ENCODE data around the gene BLVRA. TPM values are rescaled to one million over a fixed set of nuclear protein-coding genes. Genes with fewer than 3 reads are reported as not detected.
"Not testable (repeated sequence)": the region's sequence is repeated elsewhere in the genome, so short reads cannot be mapped to it uniquely, and the experiment has no call there.

BLVRA gene
- total RNA-seq, 5 donors from 2014 or later (not counting 1 experiment from before 2014, with no cell fraction given): 14.1 to 21.3 (median 17.3) TPM

DNA sequence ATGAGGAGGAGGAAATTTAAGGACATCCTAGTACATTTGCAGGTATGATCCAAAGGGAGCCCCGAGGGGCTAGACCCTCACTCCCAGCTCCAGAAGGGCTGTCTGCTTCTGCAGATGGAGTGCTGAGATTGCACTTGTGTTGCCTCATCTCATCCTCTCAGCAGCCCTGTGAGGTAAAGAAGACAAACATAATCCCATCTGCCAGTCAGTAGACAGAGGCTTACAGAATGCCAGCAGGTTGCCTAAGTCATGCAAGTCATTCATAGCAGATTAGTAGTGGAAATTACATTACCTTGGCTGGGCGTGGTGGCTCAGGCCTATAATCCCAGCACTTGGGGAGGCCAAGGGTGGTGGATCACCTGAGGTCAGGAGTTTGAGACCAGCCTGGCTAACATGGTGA lies 45.4 kb downstream of the BLVRA start:
- H3K36me3 ChIP-seq (ENCODE audit: control insufficient read depth in 2 of 2, extremely low read depth in 1 of 2, insufficient read depth in 1 of 2, low read length in 1 of 2): peaks cover 0 to 17% of the 10 kb centered on the region in 2 donors
- ATAC-seq (replicated peaks in 1 of 4): no peak
- H3K9me3 ChIP-seq: no peaks in the 10 kb centered on the region
- no peak overlapping the region for H3K4me3 ChIP-seq (ENCODE audit: control insufficient read depth in 1 of 2, extremely low read depth in 1 of 2, low read length in 1 of 2)
- H3K4me1 Mint-ChIP-seq: peaks cover 0 to 6% (median 0%) of the 10 kb centered on the region in 3 donors
- no peak overlapping the region for H3K4me3 Mint-ChIP-seq
- H3K9me3 Mint-ChIP-seq: no peaks in the 10 kb centered on the region
- peaks cover 46% of the 10 kb centered on the region for H3K36me3 Mint-ChIP-seq
- POLR2A ChIA-PET: no interaction called here
- H3K27ac Mint-ChIP-seq: no peak overlapping the region
- CTCF ChIA-PET: no interaction called here
- H3K27ac ChIP-seq (ENCODE audit: low read length): no peak overlapping the region
- 86% methylated on average over 1 of the region's 2 CpGs for WGBS (ENCODE audit: insufficient coverage)
- H3K27me3 Mint-ChIP-seq: no peaks in the 10 kb centered on the region
- peaks cover 0 to 12% of the 10 kb centered on the region in 2 experiments for H3K4me1 ChIP-seq (ENCODE audit: control insufficient read depth in 1 of 2, extremely low read depth in 1 of 2, insufficient read depth in 2 of 2, low read length in 2 of 2)
- no peaks in the 10 kb centered on the region for H3K27me3 ChIP-seq (replicated peaks in 1 of 2; ENCODE audit: control insufficient read depth in 2 of 2, extremely low read depth in 1 of 2, insufficient read depth in 2 of 2, low read length in 1 of 2)
- no peak for DNase-seq

DNA sequence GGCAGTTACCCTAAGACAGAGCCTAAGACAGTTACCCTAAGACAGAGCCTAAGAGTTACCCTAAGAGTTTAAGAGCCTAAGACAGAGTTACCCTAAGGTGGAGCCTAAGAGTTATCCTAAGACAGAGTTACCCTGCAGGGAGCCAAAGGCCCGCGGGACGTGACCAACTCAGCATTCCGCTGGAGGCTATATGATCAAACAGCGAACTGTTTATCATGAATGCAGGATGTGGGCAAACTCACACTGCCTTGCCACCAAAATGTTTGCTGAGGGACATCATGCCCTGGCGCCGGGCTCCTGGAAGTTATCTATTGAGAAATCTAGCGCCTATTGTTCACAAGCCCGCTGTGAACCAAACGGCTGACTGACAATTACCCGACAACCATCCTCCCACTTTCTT lies 49.9 kb downstream of the BLVRA start:
- peaks cover 37% of the 10 kb centered on the region for H3K36me3 Mint-ChIP-seq
- ATAC-seq (replicated peaks in 1 of 4) (peak in 1 of 4 experiments; percentile 22), DNase-seq (peak in 22 of 35 experiments; percentile 3 to 48 (median 10))
- peaks cover 0 to 3% (median 0%) of the 10 kb centered on the region in 3 donors for H3K9me3 Mint-ChIP-seq
- ChIA-PET POLR2A (no interaction called here), CTCF (no interaction called here)
- H3K4me1 ChIP-seq (ENCODE audit: control insufficient read depth in 1 of 2, extremely low read depth in 1 of 2, insufficient read depth in 2 of 2, low read length in 2 of 2): peaks cover 0 to 15% of the 10 kb centered on the region in 2 experiments
- H3K27me3 Mint-ChIP-seq: peaks cover 7 to 11% of the 10 kb centered on the region in 2 donors
- no peak overlapping the region for H3K4me3 Mint-ChIP-seq
- H3K4me1 Mint-ChIP-seq: peaks cover 0 to 6% (median 0%) of the 10 kb centered on the region in 3 donors
- peak overlapping the region; percentile 25 for H3K27ac ChIP-seq (ENCODE audit: low read length)
- H3K9me3 ChIP-seq: no peaks in the 10 kb centered on the region
- H3K27ac Mint-ChIP-seq: no peak overlapping the region
- 83% methylated on average over 7 of the region's 11 CpGs for WGBS (ENCODE audit: insufficient coverage)
- no peak overlapping the region for H3K4me3 ChIP-seq (ENCODE audit: control insufficient read depth in 1 of 2, extremely low read depth in 1 of 2, low read length in 1 of 2)
- H3K27me3 ChIP-seq (replicated peaks in 1 of 2; ENCODE audit: control insufficient read depth in 2 of 2, extremely low read depth in 1 of 2, insufficient read depth in 2 of 2, low read length in 1 of 2): no peaks in the 10 kb centered on the region
- peaks cover 0 to 10% of the 10 kb centered on the region in 2 donors for H3K36me3 ChIP-seq (ENCODE audit: control insufficient read depth in 2 of 2, extremely low read depth in 1 of 2, insufficient read depth in 1 of 2, low read length in 1 of 2)

DNA sequence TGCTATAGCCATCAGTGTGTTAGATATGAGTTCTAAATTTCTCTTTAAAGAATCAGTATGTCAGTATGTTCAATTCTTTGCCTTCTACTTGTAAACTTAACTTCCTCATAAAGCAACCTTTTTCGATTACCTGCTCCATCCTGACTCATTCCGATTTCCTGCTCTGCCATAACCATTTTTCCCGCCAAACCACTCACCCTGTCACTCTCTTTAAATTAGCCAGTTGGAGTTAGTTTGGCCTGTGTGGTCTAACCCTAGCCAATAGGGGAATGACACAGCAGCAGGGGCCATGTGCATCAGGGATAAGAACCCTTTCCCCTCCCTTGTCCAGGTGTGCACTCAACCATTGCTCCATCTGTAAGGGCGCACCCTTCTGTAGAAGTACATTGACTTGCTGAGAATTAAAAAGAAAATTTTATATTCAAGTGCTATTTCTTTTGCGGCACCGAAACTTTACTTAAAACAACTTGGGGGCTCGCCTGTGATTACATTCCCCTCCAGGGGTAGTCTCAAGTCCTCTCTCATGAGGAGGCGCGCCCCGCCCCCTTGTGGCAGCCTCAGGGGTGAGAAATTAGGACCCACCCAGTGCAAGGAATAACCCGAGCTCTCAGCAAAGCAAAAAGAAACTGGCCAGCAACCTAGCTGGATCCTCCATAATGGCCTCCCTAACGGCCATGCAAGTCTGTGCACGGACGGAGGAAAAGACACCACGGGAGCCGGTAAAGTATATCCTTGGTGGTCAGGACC lies 51.9 kb downstream of the BLVRA start:
- H3K36me3 ChIP-seq (ENCODE audit: control insufficient read depth in 2 of 2, extremely low read depth in 1 of 2, insufficient read depth in 1 of 2, low read length in 1 of 2); H3K9me3 Mint-ChIP-seq; H3K27me3 ChIP-seq (replicated peaks in 1 of 2; ENCODE audit: control insufficient read depth in 2 of 2, extremely low read depth in 1 of 2, insufficient read depth in 2 of 2, low read length in 1 of 2); H3K9me3 ChIP-seq; H3K27ac ChIP-seq (ENCODE audit: low read length); H3K4me3 Mint-ChIP-seq; CTCF ChIA-PET; H3K4me3 ChIP-seq (ENCODE audit: control insufficient read depth in 1 of 2, extremely low read depth in 1 of 2, low read length in 1 of 2); H3K4me1 Mint-ChIP-seq; ATAC-seq (replicated peaks in 1 of 4); H3K27ac Mint-ChIP-seq; POLR2A ChIA-PET: not testable (repeated sequence)
- H3K4me1 ChIP-seq (ENCODE audit: control insufficient read depth in 1 of 2, extremely low read depth in 1 of 2, insufficient read depth in 2 of 2, low read length in 2 of 2): peaks cover 0 to 15% of the 10 kb centered on the region in 2 experiments
- peaks cover 24% of the 10 kb centered on the region for H3K36me3 Mint-ChIP-seq
- WGBS (ENCODE audit: insufficient coverage): 87% methylated on average over 9 of the region's 16 CpGs
- DNase-seq: peak in 30 of 35 experiments; percentile 7 to 43 (median 24)
- H3K27me3 Mint-ChIP-seq: peaks cover 18 to 23% of the 10 kb centered on the region in 2 donors

DNA sequence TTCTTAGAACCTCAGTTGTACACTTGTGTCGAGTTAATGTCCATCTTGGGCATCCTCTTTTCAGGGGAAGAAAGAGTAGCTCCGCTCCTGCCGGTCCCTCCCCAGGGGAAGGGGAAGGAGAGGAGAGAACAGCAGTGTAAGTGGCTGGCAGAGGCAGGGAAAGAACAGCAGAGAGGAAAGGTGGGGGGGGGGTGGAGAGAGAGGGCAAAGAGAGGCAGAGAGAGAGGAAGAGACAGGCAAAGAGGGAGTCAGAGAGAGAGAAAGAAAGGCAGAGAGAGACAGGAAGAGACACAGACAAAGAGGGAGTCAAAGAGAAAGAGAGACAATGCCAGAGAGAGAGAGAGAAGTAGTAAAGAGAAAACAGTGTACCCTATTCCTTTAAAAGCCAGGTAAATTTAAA lies 56.9 kb downstream of the BLVRA start:
- DNase-seq: no peak
- Histone ChIP-seq H3K4me1 (ENCODE audit: control insufficient read depth in 1 of 2, extremely low read depth in 1 of 2, insufficient read depth in 2 of 2, low read length in 2 of 2) (no peaks in the 10 kb centered on the region), H3K27me3 (replicated peaks in 1 of 2; ENCODE audit: control insufficient read depth in 2 of 2, extremely low read depth in 1 of 2, insufficient read depth in 2 of 2, low read length in 1 of 2) (peaks cover 0 to 3% of the 10 kb centered on the region in 2 experiments), H3K36me3 (ENCODE audit: control insufficient read depth in 2 of 2, extremely low read depth in 1 of 2, insufficient read depth in 1 of 2, low read length in 1 of 2) (no peaks in the 10 kb centered on the region), H3K27ac (ENCODE audit: low read length) (no peak overlapping the region), H3K4me3 (ENCODE audit: control insufficient read depth in 1 of 2, extremely low read depth in 1 of 2, low read length in 1 of 2) (no peak overlapping the region), H3K9me3 (no peaks in the 10 kb centered on the region)
- WGBS (ENCODE audit: insufficient coverage): 40% methylated on average over 1 of the region's 3 CpGs
- ATAC-seq (replicated peaks in 1 of 4): no peak
- Mint-ChIP-seq H3K4me1 (no peaks in the 10 kb centered on the region), H3K27me3 (peaks cover 29 to 34% of the 10 kb centered on the region in 2 donors), H3K36me3 (no peaks in the 10 kb centered on the region), H3K4me3 (no peak overlapping the region), H3K9me3 (peaks cover 0 to 4% (median 0%) of the 10 kb centered on the region in 3 donors), H3K27ac (no peak overlapping the region)
- ChIA-PET CTCF (no interaction called here), POLR2A (no interaction called here)

DNA sequence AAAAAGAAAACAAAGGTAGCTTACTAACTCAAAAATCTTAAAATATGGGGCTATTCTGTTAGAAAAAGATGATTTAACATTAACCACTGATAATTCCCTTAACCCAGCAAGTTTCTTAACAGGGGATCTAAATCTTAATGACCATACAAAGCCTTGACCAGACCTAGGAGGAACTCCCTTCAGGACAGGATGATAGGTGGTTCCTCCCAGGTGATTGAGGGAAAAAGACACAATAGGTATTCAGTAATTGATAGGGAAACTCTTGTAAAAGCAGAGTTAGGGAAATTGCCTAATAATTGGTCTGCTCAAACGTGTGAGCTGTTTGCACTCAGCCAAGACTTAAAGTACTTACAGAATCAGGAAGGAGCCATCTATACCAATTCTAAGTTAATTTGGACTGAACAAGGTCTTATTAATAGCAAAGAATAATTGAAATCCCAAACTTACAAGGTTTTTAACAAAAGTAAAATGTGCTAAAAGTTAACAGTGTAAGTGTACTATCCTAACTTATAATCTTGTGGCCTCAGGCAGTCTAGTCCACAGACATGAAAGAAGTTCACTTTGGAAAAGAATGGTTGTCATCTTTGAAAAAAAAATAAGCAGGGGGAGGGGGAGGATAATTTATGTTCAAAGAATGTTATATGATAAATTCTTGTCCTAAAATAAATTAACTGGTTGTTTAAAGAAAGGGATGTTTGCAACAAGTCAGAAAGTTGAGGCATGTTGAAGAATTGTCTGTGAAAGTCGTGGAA lies 57.7 kb downstream of the BLVRA start:
- POLR2A ChIA-PET; H3K9me3 Mint-ChIP-seq; DNase-seq; H3K36me3 Mint-ChIP-seq; H3K36me3 ChIP-seq (ENCODE audit: control insufficient read depth in 2 of 2, extremely low read depth in 1 of 2, insufficient read depth in 1 of 2, low read length in 1 of 2); ATAC-seq (replicated peaks in 1 of 4); H3K4me1 Mint-ChIP-seq; CTCF ChIA-PET; H3K27ac ChIP-seq (ENCODE audit: low read length); H3K4me3 Mint-ChIP-seq; H3K4me1 ChIP-seq (ENCODE audit: control insufficient read depth in 1 of 2, extremely low read depth in 1 of 2, insufficient read depth in 2 of 2, low read length in 2 of 2); H3K4me3 ChIP-seq (ENCODE audit: control insufficient read depth in 1 of 2, extremely low read depth in 1 of 2, low read length in 1 of 2); H3K27me3 ChIP-seq (replicated peaks in 1 of 2; ENCODE audit: control insufficient read depth in 2 of 2, extremely low read depth in 1 of 2, insufficient read depth in 2 of 2, low read length in 1 of 2); H3K9me3 ChIP-seq; H3K27ac Mint-ChIP-seq: not testable (repeated sequence)
- WGBS (ENCODE audit: insufficient coverage): no CpG with 5 or more reads among the region's 2 CpGs
- H3K27me3 Mint-ChIP-seq: peaks cover 29 to 34% of the 10 kb centered on the region in 2 donors

DNA sequence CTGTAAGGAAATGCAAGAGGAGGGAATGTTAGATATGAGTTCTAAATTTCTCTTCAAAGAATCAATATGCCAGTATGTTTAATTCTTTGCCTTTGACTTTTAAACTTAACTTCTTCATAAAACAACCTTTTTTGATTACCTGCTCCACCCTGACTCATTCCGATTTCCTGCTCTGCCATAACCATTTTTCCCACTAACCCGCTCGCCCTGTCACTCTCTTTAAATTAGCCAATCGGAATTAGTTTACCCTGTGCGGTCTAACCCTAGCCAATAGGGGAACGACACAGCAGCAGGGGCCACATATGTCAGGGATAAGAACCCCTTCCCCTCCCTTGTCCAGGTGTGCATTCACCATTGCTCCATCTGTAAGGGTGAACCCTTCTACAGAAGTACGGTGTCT lies 64.9 kb downstream of the BLVRA start:
- H3K4me3 ChIP-seq (ENCODE audit: control insufficient read depth in 1 of 2, extremely low read depth in 1 of 2, low read length in 1 of 2); H3K36me3 Mint-ChIP-seq; ATAC-seq (replicated peaks in 1 of 4); H3K9me3 Mint-ChIP-seq; H3K9me3 ChIP-seq; POLR2A ChIA-PET; H3K27ac ChIP-seq (ENCODE audit: low read length); H3K27ac Mint-ChIP-seq; H3K4me3 Mint-ChIP-seq; H3K4me1 ChIP-seq (ENCODE audit: control insufficient read depth in 1 of 2, extremely low read depth in 1 of 2, insufficient read depth in 2 of 2, low read length in 2 of 2); DNase-seq; H3K4me1 Mint-ChIP-seq; H3K36me3 ChIP-seq (ENCODE audit: control insufficient read depth in 2 of 2, extremely low read depth in 1 of 2, insufficient read depth in 1 of 2, low read length in 1 of 2): not testable (repeated sequence)
- CTCF ChIA-PET: interaction anchor here in 1 of 2 donors (0.6 kb wide), 1 partner anchor 65 kb away, joined by 3 read pairs; the partner anchor contains the start of gene BLVRA
- 92% methylated on average over 4 of the region's 7 CpGs for WGBS (ENCODE audit: insufficient coverage)
- peaks cover 2 to 10% of the 10 kb centered on the region in 2 experiments for H3K27me3 ChIP-seq (replicated peaks in 1 of 2; ENCODE audit: control insufficient read depth in 2 of 2, extremely low read depth in 1 of 2, insufficient read depth in 2 of 2, low read length in 1 of 2)
- H3K27me3 Mint-ChIP-seq: peaks cover 29 to 31% of the 10 kb centered on the region in 2 donors

Data from T-cell (primary cell).